Transverse colon (tissue), 4 donors: Measurements from ENCODE around the gene GOSR2. TPM values are rescaled to one million over a fixed set of nuclear protein-coding genes. Genes with fewer than 3 reads are reported as not detected.

Experiments used
- DNase-seq: peaks from one replicate; pipeline ENCODE4 v3.0.0-alpha.2; 2019
- H3K27ac ChIP-seq, 4 donors: fragments of 200-600 bp; sonication (generic); 2 replicates each; pipeline ENCODE4 v1.5.1; 2016 to 2018; ENCODE audit warnings: inconsistent platforms in 4 of 4
- H3K27me3 ChIP-seq: fragments of 200-600 bp; sonication (generic); 2 replicates; pipeline ENCODE4 v1.5.1; 2017; ENCODE audit warnings: inconsistent platforms
- H3K36me3 ChIP-seq, 4 donors: fragments of 200-600 bp; sonication (generic); 2 replicates each; pipeline ENCODE4 v1.5.1; 2017 to 2019; ENCODE audit warnings: inconsistent platforms in 4 of 4
- H3K4me1 ChIP-seq, 4 donors: fragments of 200-600 bp; sonication (generic); 2 replicates each; pipeline ENCODE4 v1.5.1; 2017 to 2020; ENCODE audit warnings: inconsistent platforms in 4 of 4
- H3K4me3 ChIP-seq, 4 donors: fragments of 200-600 bp; sonication (generic); 1 replicate in 1 of 4; 2 replicates in 3 of 4; pipeline versions ENCODE4 v1.5.1 to v1.6.1; 2017 to 2019; ENCODE audit warnings: inconsistent platforms in 4 of 4
- H3K9me3 ChIP-seq, 2 donors: fragments of 200-600 bp; sonication (generic); 2 replicates each; pipeline ENCODE4 v1.5.1; 2017 to 2019; ENCODE audit warnings: inconsistent platforms in 2 of 2
- EP300 ChIP-seq: sonication (generic); formaldehyde crosslinking; IDR thresholded peaks from one replicate; pipeline ENCODE4 v1.6.1; 2017; ENCODE audit warnings: antibody characterized with exemption, low read depth
- POLR2A ChIP-seq: fragments of 450-650 bp; IDR thresholded peaks from one replicate; pipeline ENCODE4 v1.6.1; 2016; ENCODE audit warnings: antibody characterized with exemption, mild to moderate bottlenecking, moderate library complexity
- POLR2AphosphoS5 ChIP-seq, 3 donors: sonication (generic); formaldehyde crosslinking; IDR thresholded peaks; one replicate each; pipeline ENCODE4 v1.6.1; 2016; ENCODE audit warnings: antibody characterized with exemption in 3 of 3
- WGBS, 2 donors: methylation state at CpG; one replicate each; pipeline ENCODE4 v1.1.5; 2018; ENCODE audit warnings: low coverage in 1 of 2; 5-methylcytosine and 5-hydroxymethylcytosine counted together
- in situ Hi-C, 4 donors: fragments of 200-750 bp; cut with MboI; loops; one replicate each; pipeline versions ENCODE4 v1.15.0 to v1.15.1; 2017; ENCODE audit warnings: low sequenced_read_pairs in 3 of 4, low pct_ligation_motif_present in 1 of 4, low pct_unique_long_range_greater_than_20kb in 1 of 4
- intact Hi-C: fragments of 100-400 bp; cut with DNase I; formaldehyde crosslinking; loops from one replicate; pipeline ENCODE4 v1.15.1; 2023; ENCODE audit warnings: low total_unique reads
- total RNA-seq, 4 donors: library from RNA; depleted of rRNA; stranded (reverse); fragments of >200 nt; gene quantifications; one replicate each; pipeline ENCODE4 v1.1.0, GENCODE V29; 2016
- TF ChIP-seq, protein P1 (sequence below), 5 experiments: fragments of 200-600 bp in 3 of 5; fragments of 450-650 bp in 2 of 5; sonication (generic) in 3 of 5; IDR thresholded peaks; 1 replicate in 2 of 5; 2 replicates in 3 of 5; pipeline ENCODE4 v1.5.1; 2016 to 2017; ENCODE audit warnings: antibody characterized with exemption in 5 of 5, inconsistent platforms in 3 of 5, mild to moderate bottlenecking in 2 of 5, moderate library complexity in 1 of 5

The GOSR2 gene
- total RNA-seq, 4 donors from 2014 or later = 50.0 to 102 (median 62.8) TPM

GRCh38 chr17:46976626-46977270 lies 53.8 kb downstream of the GOSR2 start:
- intact Hi-C loops (no loop called here), in situ Hi-C loops (no loop called here)
- TF ChIP-seq EP300 (no peak), POLR2AphosphoS5 (IDR thresholded peaks at IDR 0.05) (no peak), POLR2A (no peak)
- WGBS, 2 donors = 80 to 83% methylated on average over 9 to 14 of the region's 14 CpGs
- H3K27me3 ChIP-seq = peaks cover 55% of the 10 kb centered on the region
- no peaks in the 10 kb centered on the region for H3K36me3 ChIP-seq
- H3K4me1 ChIP-seq = peaks cover 7 to 22% (median 21%) of the 10 kb centered on the region in 4 donors
- H3K9me3 ChIP-seq = no peaks in the 10 kb centered on the region
- no peak overlapping the region for H3K4me3 ChIP-seq
- DNase-seq = no peak
- H3K27ac ChIP-seq = no peak overlapping the region

DNA sequence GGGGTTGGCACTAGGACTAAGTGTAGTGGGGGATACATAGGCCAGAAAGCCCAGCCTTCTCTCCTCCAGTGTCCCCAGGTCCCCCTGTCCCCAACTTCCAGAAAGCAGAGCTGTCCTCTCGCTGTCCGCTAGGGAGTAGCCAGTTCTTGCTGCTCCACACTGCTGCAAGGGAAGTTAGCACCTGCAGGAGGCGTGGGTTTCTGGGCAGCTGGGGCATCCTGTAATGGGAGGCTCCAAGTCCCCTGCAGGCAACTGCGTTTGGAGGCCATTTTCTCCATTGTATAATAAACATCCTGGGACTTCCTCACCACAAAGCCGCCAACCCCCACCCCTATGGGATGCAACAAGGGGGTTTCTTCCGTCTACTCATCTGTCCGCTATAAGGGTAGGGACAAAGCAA lies 54.4 kb downstream of the GOSR2 start:
- H3K4me3 ChIP-seq = no peak overlapping the region
- peaks cover 55% of the 10 kb centered on the region for H3K27me3 ChIP-seq
- peaks cover 7 to 22% (median 20%) of the 10 kb centered on the region in 4 donors for H3K4me1 ChIP-seq
- H3K36me3 ChIP-seq = no peaks in the 10 kb centered on the region
- no peak overlapping the region for H3K27ac ChIP-seq
- no peak for TF ChIP-seq EP300
- TF ChIP-seq, protein P1, sequence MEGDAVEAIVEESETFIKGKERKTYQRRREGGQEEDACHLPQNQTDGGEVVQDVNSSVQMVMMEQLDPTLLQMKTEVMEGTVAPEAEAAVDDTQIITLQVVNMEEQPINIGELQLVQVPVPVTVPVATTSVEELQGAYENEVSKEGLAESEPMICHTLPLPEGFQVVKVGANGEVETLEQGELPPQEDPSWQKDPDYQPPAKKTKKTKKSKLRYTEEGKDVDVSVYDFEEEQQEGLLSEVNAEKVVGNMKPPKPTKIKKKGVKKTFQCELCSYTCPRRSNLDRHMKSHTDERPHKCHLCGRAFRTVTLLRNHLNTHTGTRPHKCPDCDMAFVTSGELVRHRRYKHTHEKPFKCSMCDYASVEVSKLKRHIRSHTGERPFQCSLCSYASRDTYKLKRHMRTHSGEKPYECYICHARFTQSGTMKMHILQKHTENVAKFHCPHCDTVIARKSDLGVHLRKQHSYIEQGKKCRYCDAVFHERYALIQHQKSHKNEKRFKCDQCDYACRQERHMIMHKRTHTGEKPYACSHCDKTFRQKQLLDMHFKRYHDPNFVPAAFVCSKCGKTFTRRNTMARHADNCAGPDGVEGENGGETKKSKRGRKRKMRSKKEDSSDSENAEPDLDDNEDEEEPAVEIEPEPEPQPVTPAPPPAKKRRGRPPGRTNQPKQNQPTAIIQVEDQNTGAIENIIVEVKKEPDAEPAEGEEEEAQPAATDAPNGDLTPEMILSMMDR (IDR thresholded peaks at IDR 0.05) = peak in 2 of 5 experiments; percentile 3 to 13
- TF ChIP-seq POLR2A = no peak
- TF ChIP-seq POLR2AphosphoS5 (IDR thresholded peaks at IDR 0.05) = no peak
- intact Hi-C loops = no loop called here
- DNase-seq = peak; percentile 19
- WGBS, 2 donors = 57 to 73% methylated on average over 3 to 7 of the region's 7 CpGs
- H3K9me3 ChIP-seq = no peaks in the 10 kb centered on the region
- in situ Hi-C loops = no loop called here

- Histone ChIP-seq H3K4me1 (peaks cover 7 to 22% (median 19%) of the 10 kb centered on the region in 4 donors), H3K9me3 (no peaks in the 10 kb centered on the region), H3K27ac (no peak overlapping the region), H3K36me3 (no peaks in the 10 kb centered on the region), H3K27me3 (peaks cover 55% of the 10 kb centered on the region), H3K4me3 (peak overlapping the region in 2 of 4 donors; percentile 41 to 64)
- intact Hi-C loops (no loop called here), in situ Hi-C loops (no loop called here)
- no peak for DNase-seq
- 17 to 27% methylated on average over 13 to 36 of the region's 36 CpGs for WGBS, 2 donors
- no peak for TF ChIP-seq POLR2A
- TF ChIP-seq, protein P1 (IDR thresholded peaks at IDR 0.05) = no peak
- TF ChIP-seq EP300 = no peak
- TF ChIP-seq POLR2AphosphoS5 (IDR thresholded peaks at IDR 0.05) = no peak
These were observed 55.0 kb downstream of the GOSR2 start for GRCh38 chr17:46977750-46978488.

GRCh38 chr17:46978489-46979146 lies 55.7 kb downstream of the GOSR2 start:
- H3K27me3 ChIP-seq = peaks cover 55% of the 10 kb centered on the region
- H3K4me1 ChIP-seq = peaks cover 7 to 22% (median 20%) of the 10 kb centered on the region in 4 donors
- no peak overlapping the region for H3K27ac ChIP-seq
- 1 to 7% methylated on average over 3 to 62 of the region's 83 CpGs for WGBS, 2 donors
- no peaks in the 10 kb centered on the region for H3K36me3 ChIP-seq
- no peak for DNase-seq
- in situ Hi-C loops (no loop called here), intact Hi-C loops (no loop called here)
- H3K9me3 ChIP-seq = no peaks in the 10 kb centered on the region
- H3K4me3 ChIP-seq = peak overlapping the region; percentile 37 to 64 (median 40)
- TF ChIP-seq EP300 = no peak
- no peak for TF ChIP-seq POLR2AphosphoS5 (IDR thresholded peaks at IDR 0.05)
- TF ChIP-seq, protein P1 (IDR thresholded peaks at IDR 0.05) = no peak
- no peak for TF ChIP-seq POLR2A
